Ishikawa (cell line): ENCODE measurements around the gene ZP1.

ENCODE experiments used
- CEBPB ChIP-seq: IDR thresholded peaks from 2 replicates; pipeline ENCODE4 v1.6.1; 2012
- CREB1 ChIP-seq: IDR thresholded peaks from 2 replicates; pipeline ENCODE4 v1.6.1; 2012; ENCODE audit warnings: low read depth
- EGR1 ChIP-seq: IDR thresholded peaks from 2 replicates; pipeline ENCODE4 v1.6.1; 2012
- EP300 ChIP-seq: IDR thresholded peaks from 2 replicates; pipeline ENCODE4 v1.6.1; 2012; ENCODE audit warnings: borderline replicate concordance
- FOXM1 ChIP-seq: IDR thresholded peaks from 2 replicates; pipeline ENCODE4 v1.6.1; 2012; ENCODE audit warnings: low read depth, borderline replicate concordance
- NFIC ChIP-seq: IDR thresholded peaks from 2 replicates; pipeline ENCODE4 v1.6.1; 2012
- RAD21 ChIP-seq: IDR thresholded peaks from 2 replicates; pipeline ENCODE4 v1.6.1; 2012; ENCODE audit warnings: low read depth
- TAF1 ChIP-seq: IDR thresholded peaks from 2 replicates; pipeline ENCODE4 v1.6.1; 2012; ENCODE audit warnings: low read depth, mild to moderate bottlenecking
- TCF12 ChIP-seq: IDR thresholded peaks from 2 replicates; pipeline ENCODE4 v1.6.1; 2012; ENCODE audit warnings: low read depth
- TEAD4 ChIP-seq: IDR thresholded peaks from 2 replicates; pipeline ENCODE4 v1.6.1; 2012
- YY1 ChIP-seq: IDR thresholded peaks from 2 replicates; pipeline ENCODE4 v1.6.1; 2012; ENCODE audit warnings: low read depth
- ZBTB7A ChIP-seq: IDR thresholded peaks from 2 replicates; pipeline ENCODE4 v1.6.1; 2012; ENCODE audit warnings: low read depth
- TF ChIP-seq, protein P1 (sequence below): IDR thresholded peaks from 2 replicates; pipeline ENCODE4 v1.6.1; 2012
- TF ChIP-seq, protein P2 (sequence below): IDR thresholded peaks from 2 replicates; pipeline ENCODE4 v1.6.1; 2012
- TF ChIP-seq, protein P3 (sequence below): IDR thresholded peaks from 2 replicates; pipeline ENCODE4 v1.6.1; 2012; ENCODE audit warnings: low read depth, mild to moderate bottlenecking

ZP1 gene

DNA sequence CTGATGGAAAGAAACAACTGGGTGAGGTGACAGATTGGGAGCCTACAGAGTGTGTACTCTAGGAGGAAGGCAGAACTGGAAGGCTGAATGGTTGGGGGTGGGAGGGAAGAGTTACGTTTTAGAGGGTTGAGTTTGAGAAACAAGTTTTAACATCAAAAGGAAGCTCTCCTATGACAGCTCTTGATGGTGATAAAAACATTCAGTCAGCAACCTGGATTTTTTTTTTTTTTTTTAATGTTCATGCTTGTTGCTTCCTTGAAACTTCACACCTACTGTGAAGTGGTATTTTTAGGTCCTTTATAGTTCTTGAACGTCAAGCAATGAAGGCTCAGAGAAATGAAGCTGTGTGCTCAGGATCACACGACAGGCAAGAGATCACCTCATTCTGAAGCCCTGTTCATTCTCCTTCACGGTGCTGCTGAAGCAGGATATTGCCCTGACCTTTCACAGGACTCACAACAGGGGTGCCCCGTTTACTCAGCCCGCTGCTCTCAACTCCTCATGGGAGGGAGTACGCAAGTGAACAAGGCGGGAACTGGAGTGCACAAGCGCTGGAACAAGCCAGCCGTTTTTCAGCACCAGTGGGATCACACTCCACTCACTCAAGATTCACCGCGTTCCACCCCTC, 45.0 kb downstream of the ZP1 start:
- TF ChIP-seq RAD21 = no peak
- TF ChIP-seq EP300 = no peak
- TF ChIP-seq, protein P1, sequence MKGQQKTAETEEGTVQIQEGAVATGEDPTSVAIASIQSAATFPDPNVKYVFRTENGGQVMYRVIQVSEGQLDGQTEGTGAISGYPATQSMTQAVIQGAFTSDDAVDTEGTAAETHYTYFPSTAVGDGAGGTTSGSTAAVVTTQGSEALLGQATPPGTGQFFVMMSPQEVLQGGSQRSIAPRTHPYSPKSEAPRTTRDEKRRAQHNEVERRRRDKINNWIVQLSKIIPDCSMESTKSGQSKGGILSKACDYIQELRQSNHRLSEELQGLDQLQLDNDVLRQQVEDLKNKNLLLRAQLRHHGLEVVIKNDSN = no peak
- TF ChIP-seq, protein P2, sequence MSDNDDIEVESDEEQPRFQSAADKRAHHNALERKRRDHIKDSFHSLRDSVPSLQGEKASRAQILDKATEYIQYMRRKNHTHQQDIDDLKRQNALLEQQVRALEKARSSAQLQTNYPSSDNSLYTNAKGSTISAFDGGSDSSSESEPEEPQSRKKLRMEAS = no peak
- no peak for TF ChIP-seq TAF1
- no peak for TF ChIP-seq CEBPB
- no peak for TF ChIP-seq TCF12
- TF ChIP-seq TEAD4 = no peak
- TF ChIP-seq ZBTB7A = no peak
- TF ChIP-seq, protein P3, sequence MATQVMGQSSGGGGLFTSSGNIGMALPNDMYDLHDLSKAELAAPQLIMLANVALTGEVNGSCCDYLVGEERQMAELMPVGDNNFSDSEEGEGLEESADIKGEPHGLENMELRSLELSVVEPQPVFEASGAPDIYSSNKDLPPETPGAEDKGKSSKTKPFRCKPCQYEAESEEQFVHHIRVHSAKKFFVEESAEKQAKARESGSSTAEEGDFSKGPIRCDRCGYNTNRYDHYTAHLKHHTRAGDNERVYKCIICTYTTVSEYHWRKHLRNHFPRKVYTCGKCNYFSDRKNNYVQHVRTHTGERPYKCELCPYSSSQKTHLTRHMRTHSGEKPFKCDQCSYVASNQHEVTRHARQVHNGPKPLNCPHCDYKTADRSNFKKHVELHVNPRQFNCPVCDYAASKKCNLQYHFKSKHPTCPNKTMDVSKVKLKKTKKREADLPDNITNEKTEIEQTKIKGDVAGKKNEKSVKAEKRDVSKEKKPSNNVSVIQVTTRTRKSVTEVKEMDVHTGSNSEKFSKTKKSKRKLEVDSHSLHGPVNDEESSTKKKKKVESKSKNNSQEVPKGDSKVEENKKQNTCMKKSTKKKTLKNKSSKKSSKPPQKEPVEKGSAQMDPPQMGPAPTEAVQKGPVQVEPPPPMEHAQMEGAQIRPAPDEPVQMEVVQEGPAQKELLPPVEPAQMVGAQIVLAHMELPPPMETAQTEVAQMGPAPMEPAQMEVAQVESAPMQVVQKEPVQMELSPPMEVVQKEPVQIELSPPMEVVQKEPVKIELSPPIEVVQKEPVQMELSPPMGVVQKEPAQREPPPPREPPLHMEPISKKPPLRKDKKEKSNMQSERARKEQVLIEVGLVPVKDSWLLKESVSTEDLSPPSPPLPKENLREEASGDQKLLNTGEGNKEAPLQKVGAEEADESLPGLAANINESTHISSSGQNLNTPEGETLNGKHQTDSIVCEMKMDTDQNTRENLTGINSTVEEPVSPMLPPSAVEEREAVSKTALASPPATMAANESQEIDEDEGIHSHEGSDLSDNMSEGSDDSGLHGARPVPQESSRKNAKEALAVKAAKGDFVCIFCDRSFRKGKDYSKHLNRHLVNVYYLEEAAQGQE = no peak

DNA sequence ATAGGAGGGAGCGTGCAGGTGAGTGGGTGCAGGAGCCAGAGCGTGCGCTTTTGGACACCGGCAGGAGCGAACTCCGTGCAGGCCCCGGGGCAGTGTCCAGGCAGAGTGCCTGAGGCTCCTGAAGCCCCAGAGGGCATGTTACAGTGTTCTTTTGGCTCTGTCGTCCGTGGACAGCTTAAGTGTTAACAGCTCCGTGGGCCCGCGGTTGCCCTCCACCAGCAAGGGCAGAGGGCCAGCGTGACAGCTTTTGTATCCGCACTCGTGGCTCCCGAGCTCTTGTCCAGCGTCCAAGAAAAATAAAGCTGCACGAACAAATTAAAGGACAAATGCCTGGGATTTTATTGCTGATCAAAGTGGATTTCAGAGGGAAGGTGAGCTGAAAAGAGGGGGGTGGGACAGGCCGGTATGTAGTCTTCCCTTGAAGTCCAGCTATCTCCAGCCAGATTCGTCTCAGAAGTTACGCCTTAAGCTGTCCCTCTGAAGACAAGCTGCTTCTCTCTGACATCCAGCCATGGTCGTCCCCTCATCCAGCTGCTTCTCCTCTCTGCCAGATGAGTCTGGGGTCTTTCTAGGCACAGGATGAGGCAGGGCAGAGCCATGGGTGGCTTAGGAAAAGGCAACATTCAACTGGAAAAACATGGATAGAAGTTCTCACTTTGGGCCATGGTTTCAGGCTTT, 45.6 kb downstream of the ZP1 start:
- TF ChIP-seq, protein P2 = no peak
- no peak for TF ChIP-seq EP300
- TF ChIP-seq NFIC = no peak
- no peak for TF ChIP-seq FOXM1
- TF ChIP-seq, protein P1 = no peak
- TF ChIP-seq YY1 = no peak
- no peak for TF ChIP-seq TAF1
- no peak for TF ChIP-seq EGR1
- TF ChIP-seq ZBTB7A = no peak
- no peak for TF ChIP-seq CREB1
- no peak for TF ChIP-seq TCF12
- TF ChIP-seq, protein P3 = no peak
- TF ChIP-seq RAD21 = no peak
- no peak for TF ChIP-seq TEAD4
- no peak for TF ChIP-seq CEBPB

DNA sequence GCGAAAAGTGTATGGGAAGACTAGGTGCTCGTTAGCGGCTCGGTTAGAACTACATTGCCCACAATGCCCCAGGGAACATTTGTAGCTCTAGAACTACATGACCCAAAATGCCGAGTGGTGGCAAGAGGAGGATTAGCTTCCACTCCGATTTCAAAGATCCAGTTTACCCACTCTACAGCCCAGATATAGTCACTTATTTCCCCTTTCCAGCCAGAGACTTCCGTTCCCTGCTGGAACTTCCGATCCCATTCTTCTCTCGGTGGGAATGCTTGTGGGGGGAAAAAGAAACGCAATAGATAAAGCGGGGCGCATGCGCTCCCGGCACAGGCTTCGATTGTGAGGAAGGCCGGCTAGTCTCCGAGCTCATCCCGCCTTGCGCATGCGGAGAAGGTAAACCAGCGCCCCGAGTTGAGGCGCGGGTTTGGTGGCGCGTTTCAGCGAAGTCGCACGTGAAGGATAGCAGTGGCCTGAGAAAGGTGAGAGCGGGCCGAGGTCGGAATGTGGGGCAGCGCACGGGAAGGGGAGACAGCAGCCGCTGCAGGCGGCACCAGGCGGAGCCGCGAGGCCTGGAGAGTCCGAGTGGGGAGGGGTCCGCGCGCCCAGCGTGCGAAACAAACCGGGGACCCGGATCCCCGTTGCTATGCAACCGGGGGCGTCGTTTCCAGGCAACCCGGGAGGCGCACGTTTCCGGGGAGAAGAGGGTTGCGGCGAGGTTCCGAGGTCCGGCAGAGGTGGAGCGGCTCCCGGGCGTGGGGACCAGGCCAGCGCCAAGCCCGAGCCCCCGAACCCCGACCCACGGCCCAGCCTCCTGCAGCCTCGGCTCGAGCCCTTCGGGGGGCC, 46.7 kb downstream of the ZP1 start, which contains the start of gene TMEM109:
TSS of gene TMEM109 (plus strand) at position 366 of the 840 bp plus-strand sequence. CDS start 5,536 bp downstream, outside the sequence.
- TF ChIP-seq ZBTB7A (peak; percentile 48; the same call in 1 of the 2 replicates), YY1 (no peak), EP300 (no peak), TEAD4 (no peak), RAD21 (no peak), TAF1 (peak; percentile 10; the same call in 1 of the 2 replicates), CREB1 (no peak), TCF12 (no peak), NFIC (no peak), FOXM1 (no peak), CEBPB (no peak), EGR1 (no peak)
- TF ChIP-seq, protein P1 = peak; percentile 49; the same call in 1 of the 2 replicates
- TF ChIP-seq, protein P3 = no peak
- TF ChIP-seq, protein P2 = peak; percentile 100
